Stimulated activated CD8-positive, alpha-beta memory T cell treated with anti-CD3 and anti-CD28 coated beads, Interleukin-15, amount 100 ng/mL, for 1 hour (primary cell): ENCODE measurements around the gene KCTD7.
"Not testable (repeated sequence)": the region's sequence is repeated elsewhere in the genome, so short reads cannot be mapped to it uniquely, and the experiment has no call there.

Source experiments
- DNase-seq: peaks from one replicate; pipeline ENCODE4 v3.0.0-alpha.2; 2020; ENCODE audit warnings: low read depth

KCTD7 gene

GRCh38 chr7:66628361-66629221 is at the start of gene KCTD7:
Gene KCTD7 (plus strand): TSS chr7:66628881. CDS start chr7:66629065, 184 bp downstream.
- DNase-seq, result peak; percentile 83

- DNase-seq, result not testable (repeated sequence)
Observed at GRCh38 chr7:66580380-66580779, 48.3 kb upstream of the KCTD7 start.

GRCh38 chr7:66582816-66583489 is 45.7 kb upstream of the KCTD7 start:
- not testable (repeated sequence) for DNase-seq

GRCh38 chr7:66583490-66584110 is 45.1 kb upstream of the KCTD7 start:
- no peak for DNase-seq

GRCh38 chr7:66586181-66586580 is 42.5 kb upstream of the KCTD7 start:
- DNase-seq, result no peak

GRCh38 chr7:66588226-66588625 is 40.5 kb upstream of the KCTD7 start:
- not testable (repeated sequence) for DNase-seq

- DNase-seq, result not testable (repeated sequence)
Observed at GRCh38 chr7:66588856-66589570, 39.7 kb upstream of the KCTD7 start.

GRCh38 chr7:66590302-66591057 is 38.2 kb upstream of the KCTD7 start:
- not testable (repeated sequence) for DNase-seq

GRCh38 chr7:66591058-66591798 is 37.5 kb upstream of the KCTD7 start:
- DNase-seq, result not testable (repeated sequence)

- DNase-seq, result peak; percentile 80
Observed at GRCh38 chr7:66591799-66592596, 36.7 kb upstream of the KCTD7 start.

GRCh38 chr7:66592597-66593146 is 36.0 kb upstream of the KCTD7 start:
- not testable (repeated sequence) for DNase-seq

GRCh38 chr7:66594082-66594481 is 34.6 kb upstream of the KCTD7 start:
- DNase-seq, result not testable (repeated sequence)

GRCh38 chr7:66597461-66597860 is 31.2 kb upstream of the KCTD7 start:
- no peak for DNase-seq

- no peak for DNase-seq
Observed at GRCh38 chr7:66602159-66602558, 26.5 kb upstream of the KCTD7 start.

GRCh38 chr7:66604198-66604597 is 24.5 kb upstream of the KCTD7 start:
- no peak for DNase-seq

GRCh38 chr7:66606540-66607291 is 22.0 kb upstream of the KCTD7 start:
- DNase-seq, result not testable (repeated sequence)

GRCh38 chr7:66609176-66609575 is 19.5 kb upstream of the KCTD7 start:
- DNase-seq, result no peak

GRCh38 chr7:66614596-66614995 is 14.1 kb upstream of the KCTD7 start:
- DNase-seq, result not testable (repeated sequence)

- DNase-seq, result no peak
Observed at GRCh38 chr7:66615699-66616098, 13.0 kb upstream of the KCTD7 start.
